ENCODE results near the gene FGFR1OP2.
"Not testable (repeated sequence)": the region's sequence is repeated elsewhere in the genome, so short reads cannot be mapped to it uniquely, and the experiment has no call there.

Gene FGFR1OP2

DNA sequence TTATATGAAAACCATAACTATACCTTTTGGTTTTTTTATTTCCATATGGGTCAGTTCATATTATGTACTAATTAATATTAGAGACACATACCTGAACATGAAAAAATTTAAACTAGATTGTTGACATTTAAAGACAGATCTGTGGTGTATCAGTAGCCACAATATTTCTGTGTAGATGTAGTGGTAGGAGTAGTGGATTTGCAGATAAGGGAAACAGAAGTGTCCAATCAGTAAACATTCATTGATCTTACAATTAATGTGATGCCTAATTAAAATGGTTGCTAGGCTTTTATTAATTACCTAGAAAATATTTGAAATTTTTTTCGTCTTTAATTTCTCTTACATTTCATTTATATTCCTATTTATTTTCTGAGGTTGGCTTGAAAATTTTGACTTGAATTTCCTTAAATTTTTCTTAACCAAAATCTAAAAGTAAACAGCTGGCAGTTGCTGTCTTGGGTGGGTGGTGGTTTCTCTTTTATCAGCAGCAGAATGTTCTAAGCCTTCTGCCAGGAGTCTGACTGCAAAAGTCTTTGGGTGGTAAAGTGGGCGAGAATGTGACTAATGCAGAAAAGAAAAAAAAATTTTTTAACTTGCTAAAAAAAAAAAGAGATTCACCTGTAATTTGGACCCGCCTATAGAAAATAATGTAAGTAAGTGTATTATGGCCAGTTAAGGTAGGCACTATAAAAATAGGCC, 2.4 kb downstream of the FGFR1OP2 start:
- in situ Hi-C loops (cut with MboI; ENCODE audit: low sequenced_read_pairs), result no loop called here

DNA sequence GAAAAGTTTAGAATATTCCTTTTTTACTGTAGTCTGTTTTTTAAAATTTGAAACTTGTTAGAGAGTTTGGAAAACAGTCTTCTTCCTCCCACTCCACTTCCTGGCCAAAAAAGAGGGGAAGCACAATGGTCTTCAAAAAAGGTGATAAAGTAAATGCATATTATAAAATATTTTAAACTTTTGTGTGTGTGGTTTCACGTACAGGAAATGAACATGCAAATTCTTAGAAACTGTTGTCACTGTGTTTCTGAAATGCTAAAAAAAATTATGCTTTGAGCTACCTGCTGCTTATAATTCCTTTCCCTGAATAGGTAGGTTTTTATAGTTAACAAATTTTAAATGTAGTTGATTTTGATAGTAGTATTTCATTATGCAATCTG, 2.9 kb downstream of the FGFR1OP2 start:
- in situ Hi-C loops (cut with MboI; ENCODE audit: low sequenced_read_pairs), result no loop called here

DNA sequence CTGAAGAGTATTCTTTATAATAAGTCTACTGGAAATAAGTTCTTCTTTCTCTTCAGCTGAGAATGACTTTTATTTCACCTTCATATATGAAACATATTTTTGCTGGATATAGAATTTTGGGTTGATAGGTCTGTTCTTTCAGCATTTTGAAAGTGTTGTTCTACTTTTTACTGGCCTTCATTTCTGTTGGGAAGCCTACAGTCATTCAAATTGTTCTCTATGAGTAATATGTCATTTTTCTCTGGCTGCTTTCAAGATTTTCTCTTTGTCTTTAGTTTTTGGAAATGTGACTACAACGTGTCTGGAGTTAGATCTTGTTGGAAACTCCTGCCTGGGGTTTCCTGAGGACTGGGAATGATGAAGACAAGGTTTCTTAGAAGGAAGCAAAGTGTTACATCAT, 10.0 kb downstream of the FGFR1OP2 start:
- in situ Hi-C loops (cut with MboI; ENCODE audit: low sequenced_read_pairs), result no loop called here

DNA sequence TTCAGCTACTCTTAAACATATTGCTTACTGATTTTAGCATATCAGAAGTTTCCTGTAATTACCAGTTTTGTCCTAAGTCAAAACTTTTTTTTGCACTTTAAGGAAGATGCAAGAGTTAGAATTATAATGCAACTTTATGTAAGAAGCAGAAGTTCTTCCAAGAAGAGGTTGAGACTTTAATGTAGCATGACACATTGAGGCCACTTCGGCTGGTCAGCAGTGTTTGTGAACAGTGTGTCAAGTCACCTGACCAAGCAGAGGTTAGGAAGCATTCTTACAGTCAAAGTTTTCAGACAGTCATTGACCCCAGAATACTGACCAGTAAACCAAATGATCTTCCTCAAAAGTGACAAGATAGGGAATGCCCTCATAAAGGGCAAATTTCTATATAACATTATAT, 15.2 kb downstream of the FGFR1OP2 start:
- in situ Hi-C loops (cut with MboI; ENCODE audit: low sequenced_read_pairs), result no loop called here

DNA sequence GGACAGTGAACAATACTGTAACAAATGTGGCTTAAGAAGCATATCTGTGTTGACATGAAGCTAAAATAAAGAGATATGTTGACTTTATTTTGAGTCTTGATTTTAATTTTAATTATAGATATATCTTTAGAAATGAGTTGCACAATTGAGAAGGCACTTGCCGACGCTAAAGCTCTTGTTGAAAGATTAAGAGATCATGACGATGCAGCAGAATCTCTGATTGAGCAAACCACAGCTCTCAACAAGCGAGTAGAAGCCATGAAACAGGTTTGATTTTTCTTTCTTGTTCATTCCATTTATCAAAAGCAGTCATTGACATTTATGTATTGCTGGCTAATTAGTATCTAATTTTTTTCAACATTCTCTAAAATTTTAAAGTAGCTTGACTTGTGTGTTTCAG, 15.8 kb downstream of the FGFR1OP2 start:
- in situ Hi-C loops (cut with MboI; ENCODE audit: low sequenced_read_pairs), result no loop called here

DNA sequence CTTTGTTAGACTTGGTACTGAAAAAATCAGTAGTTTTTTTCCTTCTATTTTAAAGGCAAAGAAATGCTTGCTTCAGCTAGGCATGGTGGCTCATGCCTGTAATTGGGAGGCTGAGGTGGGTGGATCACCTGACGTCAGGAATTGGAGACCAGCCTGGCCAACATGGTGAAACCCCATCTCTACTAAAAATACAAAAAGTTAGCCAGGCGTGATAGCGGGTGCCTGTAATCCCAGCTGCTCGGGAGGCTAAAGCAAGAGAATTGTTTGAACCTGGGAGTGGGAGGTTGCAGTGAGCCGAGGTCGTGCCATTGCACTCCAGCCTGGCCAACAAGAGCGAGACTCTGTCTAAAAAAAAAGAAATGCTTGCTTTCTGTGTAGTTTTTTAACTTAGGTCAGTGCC, 23.1 kb downstream of the FGFR1OP2 start:
- in situ Hi-C loops (cut with MboI; ENCODE audit: low sequenced_read_pairs), result not testable (repeated sequence)

DNA sequence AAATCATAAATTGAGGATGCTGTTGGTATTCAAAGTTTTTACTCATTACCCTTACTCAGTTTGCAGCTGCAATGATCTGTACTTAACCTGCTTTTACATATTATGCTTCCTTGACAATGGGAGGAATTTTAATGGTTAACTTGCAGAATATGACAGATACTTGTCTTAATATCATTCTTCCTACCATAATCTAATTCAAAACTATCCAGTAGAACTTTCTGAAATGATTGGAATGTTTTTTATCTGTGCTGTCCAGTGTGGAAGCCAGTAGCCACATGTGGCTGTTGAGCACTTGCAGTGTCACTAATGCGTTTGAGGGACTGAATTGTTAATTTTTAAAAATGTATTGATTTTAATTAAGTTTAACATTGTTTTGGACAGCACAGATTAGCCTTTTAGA, 23.5 kb downstream of the FGFR1OP2 start:
- in situ Hi-C loops (cut with MboI; ENCODE audit: low sequenced_read_pairs), result no loop called here

DNA sequence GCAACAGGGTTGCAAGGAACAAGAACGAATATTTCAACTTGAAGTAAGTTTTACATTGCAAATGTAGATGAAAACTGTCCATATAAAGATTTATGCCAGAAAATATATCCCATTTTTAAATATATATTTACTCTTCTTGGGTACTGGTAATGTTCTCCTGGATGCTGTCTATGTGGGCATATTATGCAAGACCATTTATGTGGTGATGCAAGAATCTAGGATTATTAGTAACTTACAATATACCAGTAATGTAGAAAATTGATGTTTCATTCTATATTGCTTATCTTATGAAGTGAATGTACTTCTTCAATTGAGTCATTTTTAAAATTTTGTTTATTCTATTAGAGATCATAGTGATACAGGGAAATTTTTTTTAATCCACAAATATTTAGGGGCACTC, 25.1 kb downstream of the FGFR1OP2 start:
- in situ Hi-C loops (cut with MboI; ENCODE audit: low sequenced_read_pairs), result no loop called here

DNA sequence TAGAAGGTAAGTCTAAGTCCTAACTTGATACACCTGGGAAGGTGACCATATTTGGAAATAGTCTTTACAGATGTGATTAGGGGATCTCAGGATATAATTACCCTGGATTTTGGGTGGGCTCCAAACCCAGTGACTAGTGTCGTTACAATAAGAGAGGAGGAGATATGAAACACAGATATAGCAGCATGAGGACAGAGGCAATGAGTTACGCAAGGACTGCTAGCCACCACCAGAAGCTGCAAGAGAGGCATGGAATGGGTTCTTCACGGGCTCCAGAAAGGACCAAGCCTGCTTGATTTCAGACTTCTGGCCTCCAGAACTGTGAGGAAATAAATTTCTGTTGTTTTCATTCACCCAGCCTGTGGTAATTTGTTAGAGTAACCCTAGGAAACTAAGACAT, 28.6 kb downstream of the FGFR1OP2 start:
- in situ Hi-C loops (cut with MboI; ENCODE audit: low sequenced_read_pairs), result no loop called here

DNA sequence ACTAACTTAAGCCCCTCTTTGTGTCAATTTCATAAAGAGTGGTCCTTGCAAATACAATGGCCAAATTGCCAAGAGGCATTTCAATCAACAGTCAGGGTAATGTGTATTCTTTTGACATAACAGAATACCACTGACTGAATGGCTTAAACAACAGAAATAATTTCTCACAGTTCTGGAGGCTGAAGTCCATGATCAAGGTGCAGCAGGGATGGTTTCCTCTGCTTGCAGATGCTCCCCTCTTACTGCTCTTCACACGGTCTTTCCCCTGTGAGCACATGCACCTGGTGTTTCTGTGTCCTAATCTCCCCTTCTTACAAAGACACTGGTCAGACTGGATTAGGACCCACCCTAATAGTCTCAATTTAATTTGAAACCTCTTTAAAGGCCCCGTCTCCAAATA, 31.9 kb downstream of the FGFR1OP2 start:
- in situ Hi-C loops (cut with MboI; ENCODE audit: low sequenced_read_pairs), result no loop called here

DNA sequence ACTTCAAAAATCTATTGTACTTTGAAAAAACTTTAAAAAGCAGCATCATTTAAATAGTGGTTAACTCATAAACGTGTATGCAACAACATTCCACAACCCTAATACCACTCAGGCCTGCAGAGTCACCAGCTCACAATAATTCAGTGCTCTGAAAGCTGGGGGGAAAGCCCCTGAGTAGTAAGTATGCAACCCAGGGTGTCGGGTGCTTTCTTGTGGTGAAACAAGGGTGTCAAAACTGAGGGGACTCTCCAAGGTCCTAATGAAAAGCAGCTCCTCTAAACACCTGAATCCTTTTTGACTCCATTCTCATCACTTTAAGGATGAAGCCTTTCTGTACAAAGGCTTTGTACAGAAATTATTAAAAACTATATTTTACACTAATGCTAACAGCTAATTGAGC, 33.7 kb downstream of the FGFR1OP2 start:
- in situ Hi-C loops (cut with MboI; ENCODE audit: low sequenced_read_pairs), result no loop called here

DNA sequence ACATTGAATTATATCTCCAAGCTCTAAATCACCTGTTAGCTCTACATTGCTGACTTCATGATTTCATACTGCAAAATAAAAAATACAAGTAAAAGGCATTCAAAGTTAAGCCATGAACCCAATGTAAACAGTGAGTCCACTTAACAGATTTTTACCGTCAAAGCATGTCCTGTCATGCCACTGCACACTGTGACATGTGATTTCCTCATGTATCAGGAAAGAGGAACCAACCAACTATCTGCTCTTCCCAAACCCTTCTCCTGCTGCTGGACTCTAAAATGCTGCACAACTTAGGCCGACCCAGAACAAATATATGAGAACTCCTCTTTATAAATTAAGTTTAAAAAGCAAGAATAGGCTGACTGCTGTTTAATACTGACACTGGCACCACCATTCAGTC, 38.4 kb downstream of the FGFR1OP2 start:
- in situ Hi-C loops (cut with MboI; ENCODE audit: low sequenced_read_pairs), result no loop called here

DNA sequence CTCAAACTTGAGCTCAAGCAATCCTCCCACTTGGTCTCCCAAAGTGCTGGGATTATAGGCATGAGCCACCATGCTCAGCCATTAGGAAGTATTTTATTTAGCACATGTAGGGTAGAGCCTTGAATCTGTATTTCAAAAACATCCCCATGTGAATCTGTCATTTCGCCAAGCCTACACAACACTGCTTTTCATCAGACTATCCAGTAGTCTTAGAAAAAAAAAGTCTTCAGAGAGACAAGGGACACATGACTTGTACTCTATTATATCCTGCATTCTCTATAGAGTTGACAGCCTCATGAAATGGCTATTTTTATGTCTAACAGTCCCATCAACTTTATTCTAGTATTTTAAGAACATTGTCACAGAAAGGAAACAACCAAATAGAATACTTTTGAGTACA, 40.5 kb downstream of the FGFR1OP2 start:
- in situ Hi-C loops (cut with MboI; ENCODE audit: low sequenced_read_pairs), result no loop called here

DNA sequence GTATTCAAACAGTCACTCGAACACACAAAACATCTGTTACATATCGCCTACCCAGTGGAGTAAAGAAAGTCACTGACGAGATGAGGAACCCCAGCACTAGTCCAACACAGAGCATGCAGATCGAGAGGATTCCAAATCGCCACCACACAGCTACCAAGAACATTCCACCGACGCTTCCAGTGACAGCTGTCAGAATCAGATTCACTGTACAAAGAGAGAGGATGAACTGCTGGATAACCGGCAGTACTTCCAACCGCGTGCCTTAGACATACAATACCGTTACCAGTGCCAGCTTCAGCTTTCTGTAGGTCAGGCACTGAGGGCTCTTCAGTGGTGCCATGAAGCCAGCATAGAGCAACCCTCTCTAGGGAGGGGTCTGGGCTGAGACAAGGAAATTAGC, 41.5 kb downstream of the FGFR1OP2 start:
- in situ Hi-C loops (cut with MboI; ENCODE audit: low sequenced_read_pairs), result no loop called here

DNA sequence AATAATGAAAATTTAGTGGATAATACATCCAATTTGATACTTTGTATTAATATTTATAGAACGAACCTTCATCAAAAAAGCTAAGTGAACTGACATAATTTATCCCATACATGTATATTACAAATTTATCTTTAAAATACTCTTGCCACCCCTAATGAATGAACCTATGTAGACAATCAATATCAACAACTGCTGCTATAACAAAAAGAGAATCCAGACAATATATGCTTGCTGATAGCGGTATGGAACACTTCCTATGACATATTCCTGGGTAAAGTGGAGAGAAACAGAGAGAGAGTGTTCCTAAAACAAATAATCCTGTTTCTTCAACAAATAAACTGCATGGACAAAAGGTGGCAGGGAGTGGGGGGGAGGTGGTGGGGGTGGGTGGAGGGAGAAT, 44.6 kb downstream of the FGFR1OP2 start:
- in situ Hi-C loops (cut with MboI; ENCODE audit: low sequenced_read_pairs), result no loop called here

DNA sequence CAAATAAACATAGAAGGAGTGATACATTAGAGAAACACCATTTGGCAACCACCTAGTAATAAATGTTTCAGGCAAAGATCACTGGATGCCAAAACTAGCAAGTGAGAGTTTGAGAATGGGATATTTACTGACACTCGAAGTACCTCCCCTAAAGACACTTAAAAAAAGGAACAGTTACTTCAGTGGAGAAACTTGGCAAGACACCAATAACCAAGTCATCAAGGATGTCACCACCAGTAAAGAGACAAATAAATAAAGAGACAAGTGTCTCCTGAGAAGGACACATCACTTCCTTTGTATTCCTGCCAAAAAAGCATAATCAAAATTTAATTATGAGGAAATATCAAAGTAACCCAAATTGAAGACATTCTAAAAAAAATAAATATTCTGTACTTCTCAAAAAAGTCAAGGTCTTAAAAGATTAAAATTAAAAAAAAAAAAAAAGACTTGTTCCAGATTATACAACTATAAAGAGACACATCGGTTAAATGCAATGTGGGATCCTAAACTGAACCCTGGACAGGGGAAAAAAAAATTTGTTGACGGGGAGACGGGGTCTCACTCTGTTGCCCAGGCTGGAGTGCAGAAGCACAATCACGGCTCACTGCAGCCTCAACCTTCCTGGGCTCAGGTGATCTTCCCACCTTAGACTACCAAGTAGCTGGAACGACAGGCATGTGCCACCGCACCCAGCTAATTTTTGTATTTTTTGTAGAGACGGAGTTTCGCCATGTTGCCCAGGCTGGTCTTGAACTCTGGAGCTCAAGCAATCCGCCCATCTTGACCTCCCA, 49.6 kb downstream of the FGFR1OP2 start:
- in situ Hi-C loops (cut with MboI; ENCODE audit: low sequenced_read_pairs), result no loop called here

DNA sequence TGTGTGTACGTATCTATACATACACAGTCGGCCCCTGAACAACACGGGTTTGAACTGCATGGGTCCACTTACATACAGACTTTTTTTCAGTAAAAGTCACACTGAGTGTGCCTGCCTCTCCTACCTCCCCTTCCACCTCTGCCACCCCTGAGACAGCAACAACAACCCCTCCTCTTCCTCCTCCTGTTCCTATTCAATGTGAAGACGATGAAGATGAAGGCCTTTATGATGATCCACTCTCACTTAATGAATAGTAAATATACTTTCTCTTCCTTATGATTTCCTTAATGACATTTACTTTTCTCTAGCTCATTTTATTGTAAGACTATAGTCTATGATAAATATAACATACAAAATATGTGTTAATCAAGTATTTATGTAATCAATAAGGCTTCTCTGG, 50.4 kb downstream of the FGFR1OP2 start:
- in situ Hi-C loops (cut with MboI; ENCODE audit: low sequenced_read_pairs), result no loop called here

DNA sequence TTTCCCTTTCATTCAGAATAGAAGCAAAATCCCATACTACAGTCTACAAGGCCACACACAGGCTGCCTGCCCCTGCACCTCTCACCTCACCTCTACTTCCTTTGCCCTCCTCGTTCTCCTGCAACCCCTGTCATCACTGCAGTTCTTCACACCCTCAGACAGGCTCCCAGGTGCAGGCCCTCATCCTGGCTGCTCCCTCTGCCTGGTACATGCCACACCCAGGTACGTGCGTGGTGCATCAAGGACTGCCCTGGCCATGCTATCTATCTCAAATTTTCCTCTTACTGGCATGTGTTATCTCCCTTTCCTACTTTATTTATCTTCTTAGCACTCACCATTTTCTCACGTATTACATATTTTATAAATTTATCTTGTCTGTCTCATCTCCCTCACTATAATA, 51.6 kb downstream of the FGFR1OP2 start:
- in situ Hi-C loops (cut with MboI; ENCODE audit: low sequenced_read_pairs), result no loop called here

DNA sequence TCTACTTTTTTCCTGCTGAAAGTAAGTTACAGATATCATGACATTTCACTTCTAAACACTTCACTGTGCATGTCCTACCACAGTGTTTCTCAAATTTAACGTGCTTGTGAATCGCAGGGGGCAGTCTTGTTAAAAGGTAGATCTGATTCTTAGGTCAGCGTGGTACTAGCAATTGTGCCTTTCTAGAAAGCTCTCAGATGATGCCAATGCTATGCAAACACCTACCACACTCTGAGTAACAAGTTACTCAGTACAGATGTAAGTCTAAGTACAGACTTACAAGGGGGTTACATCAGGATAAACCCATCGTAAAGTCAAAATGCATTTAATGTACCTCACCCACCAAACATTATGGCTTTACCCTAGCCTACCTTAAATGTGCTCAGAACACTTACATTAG, 53.6 kb downstream of the FGFR1OP2 start:
- in situ Hi-C loops (cut with MboI; ENCODE audit: low sequenced_read_pairs), result no loop called here

DNA sequence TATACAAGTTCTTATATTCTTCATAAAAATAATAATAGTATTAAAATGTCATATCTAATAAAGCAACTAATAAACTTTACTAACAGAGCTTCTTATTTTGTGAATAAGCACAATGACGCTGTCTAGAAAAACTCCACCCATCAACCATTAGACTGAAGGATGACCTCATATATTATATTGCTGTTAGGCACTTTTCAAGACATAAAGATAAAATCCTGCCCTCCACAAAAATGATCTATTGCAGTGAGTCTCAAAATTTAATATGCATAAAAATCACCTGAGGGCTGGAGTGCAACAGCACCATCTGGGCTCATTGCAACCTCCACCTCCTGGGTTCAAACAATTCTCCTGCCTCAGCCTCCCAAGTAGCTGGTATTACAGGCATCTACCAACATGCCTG, 55.8 kb downstream of the FGFR1OP2 start:
- in situ Hi-C loops (cut with MboI; ENCODE audit: low sequenced_read_pairs), result no loop called here

DNA sequence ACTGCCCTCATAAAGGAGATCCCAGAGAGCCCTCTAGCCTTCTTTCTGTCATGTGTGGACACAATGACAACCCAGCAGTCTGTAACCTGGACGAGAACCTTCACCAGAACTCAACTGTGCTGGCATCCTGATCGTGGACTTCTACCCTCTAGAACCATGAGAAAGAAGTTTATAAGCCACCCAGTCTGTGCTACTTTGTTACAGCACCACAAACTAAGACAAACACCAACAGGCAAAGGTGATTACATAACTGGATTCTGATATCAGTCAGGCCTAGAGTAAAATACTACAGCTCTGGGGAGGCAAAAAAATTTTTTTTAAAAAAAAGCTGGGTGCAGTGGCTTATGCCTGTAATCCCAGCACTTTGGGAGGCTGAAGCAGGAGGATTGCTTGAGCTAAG, 57.4 kb downstream of the FGFR1OP2 start:
- in situ Hi-C loops (cut with MboI; ENCODE audit: low sequenced_read_pairs), result no loop called here

DNA sequence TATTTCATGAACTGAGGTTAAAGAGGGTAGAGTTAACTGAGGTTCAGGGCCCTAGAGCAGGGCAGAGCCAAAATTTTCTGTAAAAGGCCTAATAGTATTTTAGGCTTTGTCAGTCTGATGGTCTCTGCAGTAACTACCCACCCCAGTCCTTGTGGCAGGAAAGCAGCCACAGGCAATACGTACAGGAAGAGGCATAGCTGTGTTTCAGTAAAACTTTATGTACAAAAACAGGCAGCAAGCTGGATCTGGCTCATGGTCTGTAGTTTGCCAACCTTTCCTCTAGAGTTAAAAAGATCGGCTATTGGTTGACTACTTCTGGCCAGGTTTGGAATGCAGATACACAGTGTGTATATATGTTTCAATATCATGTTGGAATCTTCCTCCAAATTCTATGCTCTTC, 58.7 kb downstream of the FGFR1OP2 start:
- in situ Hi-C loops (cut with MboI; ENCODE audit: low sequenced_read_pairs), result no loop called here

DNA sequence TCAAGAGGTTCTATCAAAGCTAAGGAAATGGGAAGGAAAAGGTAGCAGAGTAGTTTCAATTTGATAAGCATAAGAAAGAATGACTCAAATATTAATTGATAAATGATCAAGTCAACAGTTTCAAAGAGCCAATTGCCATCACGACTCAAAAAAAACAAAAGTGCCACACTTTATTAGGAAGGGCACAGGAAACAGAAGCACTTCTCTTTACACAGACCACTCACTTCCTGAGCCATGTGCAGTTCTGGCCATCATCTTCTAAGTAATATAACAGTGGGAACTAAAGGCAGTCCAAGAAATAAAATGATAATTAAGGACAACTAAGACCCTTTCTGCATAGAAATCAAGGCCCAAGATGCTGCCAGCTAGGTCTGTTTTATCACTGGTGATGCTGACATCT, 62.7 kb downstream of the FGFR1OP2 start:
- in situ Hi-C loops (cut with MboI; ENCODE audit: low sequenced_read_pairs), result no loop called here
